Measurements from ENCODE around the gene MED13L.
A peak's percentile ranks its signal among the peaks of the same experiment; 100 is the strongest.

Gene MED13L

GRCh38 chr12:116009805-116010204, 267.7 kb downstream of the MED13L start:
- no peak overlapping the region for H3K27ac ChIP-seq
- no peak for DNase-seq (ENCODE audit: low spot score)
- TF ChIP-seq, protein P1, sequence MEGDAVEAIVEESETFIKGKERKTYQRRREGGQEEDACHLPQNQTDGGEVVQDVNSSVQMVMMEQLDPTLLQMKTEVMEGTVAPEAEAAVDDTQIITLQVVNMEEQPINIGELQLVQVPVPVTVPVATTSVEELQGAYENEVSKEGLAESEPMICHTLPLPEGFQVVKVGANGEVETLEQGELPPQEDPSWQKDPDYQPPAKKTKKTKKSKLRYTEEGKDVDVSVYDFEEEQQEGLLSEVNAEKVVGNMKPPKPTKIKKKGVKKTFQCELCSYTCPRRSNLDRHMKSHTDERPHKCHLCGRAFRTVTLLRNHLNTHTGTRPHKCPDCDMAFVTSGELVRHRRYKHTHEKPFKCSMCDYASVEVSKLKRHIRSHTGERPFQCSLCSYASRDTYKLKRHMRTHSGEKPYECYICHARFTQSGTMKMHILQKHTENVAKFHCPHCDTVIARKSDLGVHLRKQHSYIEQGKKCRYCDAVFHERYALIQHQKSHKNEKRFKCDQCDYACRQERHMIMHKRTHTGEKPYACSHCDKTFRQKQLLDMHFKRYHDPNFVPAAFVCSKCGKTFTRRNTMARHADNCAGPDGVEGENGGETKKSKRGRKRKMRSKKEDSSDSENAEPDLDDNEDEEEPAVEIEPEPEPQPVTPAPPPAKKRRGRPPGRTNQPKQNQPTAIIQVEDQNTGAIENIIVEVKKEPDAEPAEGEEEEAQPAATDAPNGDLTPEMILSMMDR (IDR thresholded peaks at IDR 0.05) = no peak

DNA sequence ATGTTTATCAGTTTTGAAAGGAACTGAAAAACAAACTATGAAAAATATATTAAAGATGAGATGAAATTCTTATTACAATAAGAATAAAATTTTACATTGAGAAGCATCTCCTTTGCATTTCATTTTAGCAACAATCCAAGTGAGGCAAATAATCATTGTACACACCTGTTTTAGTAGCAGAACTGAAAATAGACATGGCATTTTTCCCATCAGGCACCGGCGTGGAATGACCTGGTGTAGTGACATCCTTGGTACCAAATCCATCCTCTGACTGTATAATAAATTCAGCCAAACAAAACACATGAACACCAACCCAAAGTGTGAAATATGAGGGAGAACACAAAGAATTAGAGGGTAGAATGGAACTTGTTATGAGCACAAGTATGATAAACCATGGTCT, 271.4 kb downstream of the MED13L start:
- no peak for DNase-seq (ENCODE audit: low spot score)
- TF ChIP-seq, protein P1 (IDR thresholded peaks at IDR 0.05) = no peak
- no peak overlapping the region for H3K27ac ChIP-seq
- H3K4me3 ChIP-seq = no peak overlapping the region

More at GRCh38 chr12:116009805-116010204, 267.7 kb downstream of the MED13L start:
- no peak overlapping the region for H3K4me3 ChIP-seq

DNA sequence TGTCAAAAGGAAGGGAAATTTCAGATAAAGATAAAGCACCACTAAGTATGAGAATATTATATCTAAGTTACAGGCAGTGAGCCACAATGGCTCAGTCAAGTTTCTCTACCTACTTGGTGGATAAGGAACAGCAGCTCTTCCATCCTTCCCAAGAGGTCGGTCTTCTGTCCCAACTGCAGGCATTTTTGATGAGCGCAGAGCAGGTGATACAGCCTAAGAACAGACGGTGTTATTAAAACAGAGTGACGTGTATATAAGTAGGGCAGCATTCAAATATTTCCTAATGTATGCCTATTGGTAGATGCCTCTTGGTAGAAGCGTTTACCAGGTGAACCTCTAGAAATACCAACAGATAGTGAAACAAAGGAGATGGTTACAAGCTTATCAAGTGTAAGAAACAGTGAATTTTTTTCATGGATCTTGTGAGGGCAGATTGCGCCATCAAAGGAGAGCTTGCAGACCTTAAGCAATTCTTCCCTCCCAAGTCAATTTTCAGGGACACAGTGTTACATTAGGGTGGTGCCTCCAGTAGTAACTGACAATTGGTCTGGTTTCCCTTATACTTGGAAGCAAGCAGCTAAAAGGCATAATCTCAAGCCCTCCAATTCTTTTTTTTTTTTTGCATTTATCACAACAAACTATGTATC, 274.5 kb downstream of the MED13L start:
- H3K4me3 ChIP-seq = no peak overlapping the region
- H3K27ac ChIP-seq = no peak overlapping the region
- no peak for DNase-seq (ENCODE audit: low spot score)
- TF ChIP-seq, protein P1 (IDR thresholded peaks at IDR 0.05) = no peak

DNA sequence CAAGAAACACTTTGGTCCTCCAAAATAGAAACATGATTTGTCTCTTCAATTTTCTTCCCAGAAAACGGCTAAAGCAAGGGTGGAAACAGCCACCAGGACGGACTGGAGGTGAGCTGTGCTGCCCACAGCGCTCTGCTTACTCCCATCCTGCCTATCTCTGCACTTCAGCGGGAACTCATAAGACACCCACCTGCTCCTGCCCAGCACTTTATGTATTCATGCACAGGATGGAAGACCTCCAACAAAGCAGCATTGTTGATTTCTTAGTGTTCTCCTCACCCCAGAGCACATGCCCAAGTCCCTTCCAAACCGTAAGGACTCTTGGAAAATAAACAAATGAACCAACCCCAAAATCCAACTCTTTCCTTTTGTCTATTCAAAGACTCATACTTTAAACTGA, 277.2 kb downstream of the MED13L start:
- H3K4me3 ChIP-seq = no peak overlapping the region
- no peak overlapping the region for H3K27ac ChIP-seq
- no peak for DNase-seq (ENCODE audit: low spot score)
- TF ChIP-seq, protein P1 (IDR thresholded peaks at IDR 0.05) = no peak

- Histone ChIP-seq H3K27ac (no peak overlapping the region), H3K4me3 (no peak overlapping the region)
- TF ChIP-seq, protein P1 (IDR thresholded peaks at IDR 0.05) = no peak
- DNase-seq (ENCODE audit: low spot score) = no peak
Measured at GRCh38 chr12:115999582-115999981, 277.9 kb downstream of the MED13L start.

GRCh38 chr12:115998794-115999478, 278.6 kb downstream of the MED13L start:
- DNase-seq (ENCODE audit: low spot score) = no peak
- Histone ChIP-seq H3K4me3 (no peak overlapping the region), H3K27ac (no peak overlapping the region)
- TF ChIP-seq, protein P1 (IDR thresholded peaks at IDR 0.05) = no peak

- TF ChIP-seq, protein P1 (IDR thresholded peaks at IDR 0.05) = peak; percentile 67
- no peak for DNase-seq (ENCODE audit: low spot score)
- Histone ChIP-seq H3K27ac (peak overlapping the region in 1 of 2 donors; percentile 18), H3K4me3 (no peak overlapping the region)
Measured at GRCh38 chr12:115998119-115998633, 279.3 kb downstream of the MED13L start.

All from coronary artery (tissue), 2 donors.